HUES48 (cell line): ENCODE data around the gene PFN3.

Experiments
- H3K27ac ChIP-seq: one replicate; pipeline ENCODE4 v1.7.0; 2013; ENCODE audit warnings: low read depth, low read length, inconsistent platforms
- H3K27me3 ChIP-seq: 2 replicates; pipeline ENCODE4 v1.6.1; 2013; ENCODE audit warnings: mild to moderate bottlenecking, low read length; ENCODE audit not compliant: control insufficient read depth, insufficient read depth
- H3K36me3 ChIP-seq: 2 replicates; pipeline ENCODE4 v1.6.1; 2013; ENCODE audit warnings: low read length; ENCODE audit not compliant: control insufficient read depth, insufficient read depth
- H3K4me1 ChIP-seq: 2 replicates; pipeline ENCODE4 v1.6.1; 2013; ENCODE audit warnings: mild to moderate bottlenecking, low read length; ENCODE audit not compliant: control insufficient read depth, insufficient read depth
- H3K4me3 ChIP-seq: 2 replicates; pipeline ENCODE4 v1.5.1; 2013; ENCODE audit warnings: mild to moderate bottlenecking, low read depth, low read length
- H3K9ac ChIP-seq: 2 replicates; pipeline ENCODE4 v1.6.1; 2013; ENCODE audit warnings: mild to moderate bottlenecking, low read depth, low read length, moderate library complexity
- H3K9me3 ChIP-seq: 2 replicates; pipeline ENCODE4 v1.6.1; 2013; ENCODE audit warnings: low read length; ENCODE audit not compliant: control insufficient read depth, insufficient read depth

Gene PFN3

GRCh38 chr5:177353093-177353492, 47.4 kb downstream of the PFN3 start:
- Histone ChIP-seq H3K4me3 (no peak overlapping the region), H3K27me3 (no peaks in the 10 kb centered on the region), H3K4me1 (peaks cover 6% of the 10 kb centered on the region; the same call in 1 of the 2 replicates), H3K36me3 (peaks cover 8% of the 10 kb centered on the region), H3K9me3 (no peaks in the 10 kb centered on the region), H3K9ac (no peak overlapping the region), H3K27ac (no peak overlapping the region)

GRCh38 chr5:177351392-177352329, 48.8 kb downstream of the PFN3 start, which contains the start of gene LMAN2:
Gene LMAN2 (minus strand): TSS chr5:177351668. CDS start chr5:177351647, 21 bp downstream.
- H3K9me3 ChIP-seq = no peaks in the 10 kb centered on the region
- peaks cover 22% of the 10 kb centered on the region for H3K36me3 ChIP-seq
- peak within 1 kb of the TSS; percentile 99 for H3K27ac ChIP-seq
- no peaks in the 10 kb centered on the region for H3K27me3 ChIP-seq
- H3K4me3 ChIP-seq = peak within 1 kb of the TSS; percentile 84
- peaks cover 6% of the 10 kb centered on the region; the same call in 1 of the 2 replicates for H3K4me1 ChIP-seq
- peak within 1 kb of the TSS; percentile 96 for H3K9ac ChIP-seq

GRCh38 chr5:177350776-177351391, 49.6 kb downstream of the PFN3 start:
- Histone ChIP-seq H3K9ac (peak overlapping the region; percentile 96), H3K27me3 (no peaks in the 10 kb centered on the region), H3K4me3 (peak overlapping the region; percentile 84), H3K4me1 (peaks cover 6% of the 10 kb centered on the region; the same call in 1 of the 2 replicates), H3K9me3 (no peaks in the 10 kb centered on the region), H3K27ac (peak overlapping the region; percentile 99), H3K36me3 (peaks cover 26% of the 10 kb centered on the region)
